ENCODE results near the gene WDR87. TPM values are rescaled to one million over a fixed set of nuclear protein-coding genes. Genes with fewer than 3 reads are reported as not detected.

WDR87 gene
- not detected for total RNA-seq
- long read RNA-seq = 0 reads

GRCh38 chr19:37905946-37906868, at the start of gene WDR87:
WDR87 (minus strand) TSS chr19:37906594; CDS start chr19:37898239, 8,355 bp downstream.
- ATAC-seq (peak; percentile 22), DNase-seq (peak; percentile 48)

GRCh38 chr19:37955986-37956385, 49.6 kb upstream of the WDR87 start:
- no peak for ATAC-seq
- DNase-seq = no peak
- intact Hi-C loops (cut with micrococcal nuclease) = no loop called here

More at GRCh38 chr19:37905946-37906868, at the start of gene WDR87:
- intact Hi-C loops (cut with micrococcal nuclease) = no loop called here

GRCh38 chr19:37954421-37954874, 48.1 kb upstream of the WDR87 start:
- ATAC-seq (no peak), DNase-seq (no peak)
- intact Hi-C loops (cut with micrococcal nuclease) = no loop called here

- DNase-seq = no peak
- ATAC-seq = no peak
- intact Hi-C loops (cut with micrococcal nuclease) = no loop called here
Observed at GRCh38 chr19:37953918-37954303, 47.5 kb upstream of the WDR87 start.

- ATAC-seq = no peak
- intact Hi-C loops (cut with micrococcal nuclease) = no loop called here
- no peak for DNase-seq
Observed at GRCh38 chr19:37953171-37953917, 47.0 kb upstream of the WDR87 start.

GRCh38 chr19:37951816-37952210, 45.4 kb upstream of the WDR87 start:
- DNase-seq = no peak
- no peak for ATAC-seq
- intact Hi-C loops (cut with micrococcal nuclease) = no loop called here

- ATAC-seq (no peak), DNase-seq (no peak)
- intact Hi-C loops (cut with micrococcal nuclease) = no loop called here
Observed at GRCh38 chr19:37950471-37951175, 44.2 kb upstream of the WDR87 start.

- no peak for ATAC-seq
- intact Hi-C loops (cut with micrococcal nuclease) = no loop called here
Observed at GRCh38 chr19:37948362-37948761, 42.0 kb upstream of the WDR87 start.

GRCh38 chr19:37947778-37948177, 41.4 kb upstream of the WDR87 start:
- DNase-seq = no peak
- intact Hi-C loops (cut with micrococcal nuclease) = no loop called here
- no peak for ATAC-seq

More at GRCh38 chr19:37948362-37948761, 42.0 kb upstream of the WDR87 start:
- DNase-seq = no peak

GRCh38 chr19:37946132-37946531, 39.7 kb upstream of the WDR87 start:
- DNase-seq = no peak
- intact Hi-C loops (cut with micrococcal nuclease) = no loop called here
- no peak for ATAC-seq

GRCh38 chr19:37943480-37943879, 37.1 kb upstream of the WDR87 start:
- intact Hi-C loops (cut with micrococcal nuclease) = no loop called here
- no peak for DNase-seq
- ATAC-seq = peak; percentile 32

GRCh38 chr19:37942516-37942902, 36.1 kb upstream of the WDR87 start:
- DNase-seq = no peak
- ATAC-seq = no peak
- intact Hi-C loops (cut with micrococcal nuclease) = no loop called here

GRCh38 chr19:37941782-37942515, 35.6 kb upstream of the WDR87 start:
- intact Hi-C loops (cut with micrococcal nuclease) = no loop called here
- DNase-seq (no peak), ATAC-seq (no peak)

GRCh38 chr19:37938353-37938752, 32.0 kb upstream of the WDR87 start:
- no peak for DNase-seq
- ATAC-seq = no peak
- intact Hi-C loops (cut with micrococcal nuclease) = no loop called here

- intact Hi-C loops (cut with micrococcal nuclease) = no loop called here
- DNase-seq (no peak), ATAC-seq (no peak)
Observed at GRCh38 chr19:37936886-37937285, 30.5 kb upstream of the WDR87 start.

GRCh38 chr19:37936166-37936565, 29.8 kb upstream of the WDR87 start:
- intact Hi-C loops (cut with micrococcal nuclease) = no loop called here
- DNase-seq (no peak), ATAC-seq (no peak)

- no peak for ATAC-seq
- intact Hi-C loops (cut with micrococcal nuclease) = no loop called here
- DNase-seq = no peak
Observed at GRCh38 chr19:37935341-37935740, 28.9 kb upstream of the WDR87 start.

GRCh38 chr19:37933937-37934358, 27.6 kb upstream of the WDR87 start:
- intact Hi-C loops (cut with micrococcal nuclease) = no loop called here
- ATAC-seq (peak; percentile 97), DNase-seq (peak; percentile 64)
